ENCODE measurements around the gene TMEM179. TPM values are rescaled to one million over a fixed set of nuclear protein-coding genes. Genes with fewer than 3 reads are reported as not detected.

The TMEM179 gene
- total and polyA plus RNA-seq, 10 of the 15 experiments (the other 5 are each of a cell fraction or from before 2014, with no cell fraction given): not detected

DNA sequence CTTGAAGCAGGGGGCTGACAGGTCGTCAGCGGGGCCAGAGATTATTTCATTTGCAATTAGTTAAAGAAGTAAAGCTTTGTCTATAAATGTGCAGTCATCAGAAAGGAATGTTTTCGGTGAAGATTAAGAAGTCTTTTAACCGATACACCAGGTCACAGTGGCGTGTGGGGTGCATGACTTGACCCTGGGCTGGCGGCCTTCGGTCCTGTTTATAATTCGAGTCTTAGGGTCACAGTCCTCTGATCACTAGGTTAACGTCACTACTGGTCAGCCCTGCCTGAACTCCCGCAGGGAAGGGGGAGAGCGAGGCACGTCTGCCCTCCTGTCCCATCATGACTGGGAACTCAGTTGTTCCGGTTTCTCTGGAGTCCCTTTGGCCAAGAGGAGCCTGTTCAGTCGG is 30.0 kb downstream of the TMEM179 start:
- 30% methylated on average over 14 of the region's 14 CpGs for WGBS (ENCODE audit: insufficient coverage, insufficient replicate concordance, low lambda C conversion rate, missing lambda C conversion rate)
- ChIA-PET RAD21 (ENCODE audit: unreplicated experiment) (no interaction called here), CTCF (interaction anchor here (0.9 kb wide), 1 partner anchor 497 kb away, joined by 3 read pairs; no protein-coding TSS in a partner anchor), POLR2A (no interaction called here), SMC1A (ENCODE audit: uncharacterized antibody, unreplicated experiment) (interaction anchor here (0.6 kb wide), 1 partner anchor 758 kb away, joined by 3 read pairs; no protein-coding TSS in a partner anchor)
- no peaks in the 10 kb centered on the region for H4K20me1 ChIP-seq (ENCODE audit: control insufficient read depth, insufficient read depth)
- H3K27ac ChIP-seq (ENCODE audit: control insufficient read depth, insufficient read depth): no peak overlapping the region
- no TSS peak for BruUV-seq (replicated peaks)
- in situ Hi-C loops (cut with MboI): no loop called here
- H3K4me3 ChIP-seq: no peak overlapping the region
- no peaks in the 10 kb centered on the region for H3K79me2 ChIP-seq (ENCODE audit: control insufficient read depth, insufficient read depth, low read length)
- no peak overlapping the region for H3K4me2 ChIP-seq (ENCODE audit: control insufficient read depth, insufficient read depth)
- no peak for FAIRE-seq
- no peaks in the 10 kb centered on the region for H3K4me1 ChIP-seq (ENCODE audit: control insufficient read depth, insufficient read depth, low read length)
- H3K9me3 ChIP-seq (replicated peaks; ENCODE audit: control insufficient read depth, insufficient read depth, low read length): no peaks in the 10 kb centered on the region
- no peak for ATAC-seq
- no peaks in the 10 kb centered on the region; a peak in 1 of 4 replicates for H3K27me3 ChIP-seq (replicated peaks in 1 of 2; ENCODE audit: control insufficient read depth in 2 of 2, insufficient read depth in 2 of 2, low read length in 1 of 2)
- H3K36me3 ChIP-seq (ENCODE audit: control insufficient read depth in 2 of 2, insufficient read depth in 2 of 2, low read length in 1 of 2): no peaks in the 10 kb centered on the region
- no peak for DNase-seq (ENCODE audit: low read depth, low spot score)
- H2AFZ ChIP-seq (ENCODE audit: control insufficient read depth, low read depth, low read length): no peak overlapping the region
- H3K9ac ChIP-seq (ENCODE audit: control insufficient read depth, insufficient read depth, low read length): no peak overlapping the region
- intact Hi-C loops (cut with micrococcal nuclease; ENCODE audit: unreplicated experiment): no loop called here
- TF ChIP-seq ZNF207 (IDR thresholded peaks at IDR 0.05; ENCODE audit: borderline replicate concordance): no peak
- TF ChIP-seq KLF5 (IDR thresholded peaks at IDR 0.05; ENCODE audit: partially characterized antibody): no peak
- no peak for TF ChIP-seq HCFC1 (IDR thresholded peaks at IDR 0.05; ENCODE audit: low read length)
- TF ChIP-seq, protein P1, sequence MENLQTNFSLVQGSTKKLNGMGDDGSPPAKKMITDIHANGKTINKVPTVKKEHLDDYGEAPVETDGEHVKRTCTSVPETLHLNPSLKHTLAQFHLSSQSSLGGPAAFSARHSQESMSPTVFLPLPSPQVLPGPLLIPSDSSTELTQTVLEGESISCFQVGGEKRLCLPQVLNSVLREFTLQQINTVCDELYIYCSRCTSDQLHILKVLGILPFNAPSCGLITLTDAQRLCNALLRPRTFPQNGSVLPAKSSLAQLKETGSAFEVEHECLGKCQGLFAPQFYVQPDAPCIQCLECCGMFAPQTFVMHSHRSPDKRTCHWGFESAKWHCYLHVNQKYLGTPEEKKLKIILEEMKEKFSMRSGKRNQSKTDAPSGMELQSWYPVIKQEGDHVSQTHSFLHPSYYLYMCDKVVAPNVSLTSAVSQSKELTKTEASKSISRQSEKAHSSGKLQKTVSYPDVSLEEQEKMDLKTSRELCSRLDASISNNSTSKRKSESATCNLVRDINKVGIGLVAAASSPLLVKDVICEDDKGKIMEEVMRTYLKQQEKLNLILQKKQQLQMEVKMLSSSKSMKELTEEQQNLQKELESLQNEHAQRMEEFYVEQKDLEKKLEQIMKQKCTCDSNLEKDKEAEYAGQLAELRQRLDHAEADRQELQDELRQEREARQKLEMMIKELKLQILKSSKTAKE (IDR thresholded peaks at IDR 0.05; ENCODE audit: low read depth, poor library complexity, severe bottlenecking): no peak
- no peak for TF ChIP-seq EP300 (IDR thresholded peaks at IDR 0.05; ENCODE audit: borderline replicate concordance in 1 of 2, control insufficient read depth in 1 of 2, low read depth in 2 of 2, low read length in 2 of 2)
- no peak for TF ChIP-seq POLR2AphosphoS2 (IDR thresholded peaks at IDR 0.05; ENCODE audit: low read depth, low read length)
- no peak for TF ChIP-seq MEF2B (IDR thresholded peaks at IDR 0.05; ENCODE audit: partially characterized antibody, poor library complexity, severe bottlenecking)
- no peak for TF ChIP-seq KAT2A (conservative IDR thresholded peaks at IDR 0.05; ENCODE audit: control insufficient read depth, low read depth, low read length)
- TF ChIP-seq NBN (IDR thresholded peaks at IDR 0.05): no peak
- no peak for TF ChIP-seq CEBPB (IDR thresholded peaks at IDR 0.05; ENCODE audit: borderline replicate concordance in 1 of 2, low read depth in 2 of 2, low read length in 2 of 2)
- TF ChIP-seq, protein P2, sequence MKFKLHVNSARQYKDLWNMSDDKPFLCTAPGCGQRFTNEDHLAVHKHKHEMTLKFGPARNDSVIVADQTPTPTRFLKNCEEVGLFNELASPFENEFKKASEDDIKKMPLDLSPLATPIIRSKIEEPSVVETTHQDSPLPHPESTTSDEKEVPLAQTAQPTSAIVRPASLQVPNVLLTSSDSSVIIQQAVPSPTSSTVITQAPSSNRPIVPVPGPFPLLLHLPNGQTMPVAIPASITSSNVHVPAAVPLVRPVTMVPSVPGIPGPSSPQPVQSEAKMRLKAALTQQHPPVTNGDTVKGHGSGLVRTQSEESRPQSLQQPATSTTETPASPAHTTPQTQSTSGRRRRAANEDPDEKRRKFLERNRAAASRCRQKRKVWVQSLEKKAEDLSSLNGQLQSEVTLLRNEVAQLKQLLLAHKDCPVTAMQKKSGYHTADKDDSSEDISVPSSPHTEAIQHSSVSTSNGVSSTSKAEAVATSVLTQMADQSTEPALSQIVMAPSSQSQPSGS (IDR thresholded peaks at IDR 0.05; ENCODE audit: low read length): no peak
- no peak for TF ChIP-seq ZZZ3 (IDR thresholded peaks at IDR 0.05; ENCODE audit: control insufficient read depth, insufficient read length, low read depth)
- no peak for TF ChIP-seq MYC (IDR thresholded peaks at IDR 0.05; ENCODE audit: insufficient read depth, insufficient read length, insufficient replicate concordance, low read length, severe bottlenecking)
- TF ChIP-seq DPF2 (IDR thresholded peaks at IDR 0.05): no peak
- TF ChIP-seq SP1 (IDR thresholded peaks at IDR 0.05; ENCODE audit: low read depth, low read length): no peak
- TF ChIP-seq RCOR1 (conservative IDR thresholded peaks at IDR 0.05; ENCODE audit: low read depth, low read length): no peak
- TF ChIP-seq, protein P3, sequence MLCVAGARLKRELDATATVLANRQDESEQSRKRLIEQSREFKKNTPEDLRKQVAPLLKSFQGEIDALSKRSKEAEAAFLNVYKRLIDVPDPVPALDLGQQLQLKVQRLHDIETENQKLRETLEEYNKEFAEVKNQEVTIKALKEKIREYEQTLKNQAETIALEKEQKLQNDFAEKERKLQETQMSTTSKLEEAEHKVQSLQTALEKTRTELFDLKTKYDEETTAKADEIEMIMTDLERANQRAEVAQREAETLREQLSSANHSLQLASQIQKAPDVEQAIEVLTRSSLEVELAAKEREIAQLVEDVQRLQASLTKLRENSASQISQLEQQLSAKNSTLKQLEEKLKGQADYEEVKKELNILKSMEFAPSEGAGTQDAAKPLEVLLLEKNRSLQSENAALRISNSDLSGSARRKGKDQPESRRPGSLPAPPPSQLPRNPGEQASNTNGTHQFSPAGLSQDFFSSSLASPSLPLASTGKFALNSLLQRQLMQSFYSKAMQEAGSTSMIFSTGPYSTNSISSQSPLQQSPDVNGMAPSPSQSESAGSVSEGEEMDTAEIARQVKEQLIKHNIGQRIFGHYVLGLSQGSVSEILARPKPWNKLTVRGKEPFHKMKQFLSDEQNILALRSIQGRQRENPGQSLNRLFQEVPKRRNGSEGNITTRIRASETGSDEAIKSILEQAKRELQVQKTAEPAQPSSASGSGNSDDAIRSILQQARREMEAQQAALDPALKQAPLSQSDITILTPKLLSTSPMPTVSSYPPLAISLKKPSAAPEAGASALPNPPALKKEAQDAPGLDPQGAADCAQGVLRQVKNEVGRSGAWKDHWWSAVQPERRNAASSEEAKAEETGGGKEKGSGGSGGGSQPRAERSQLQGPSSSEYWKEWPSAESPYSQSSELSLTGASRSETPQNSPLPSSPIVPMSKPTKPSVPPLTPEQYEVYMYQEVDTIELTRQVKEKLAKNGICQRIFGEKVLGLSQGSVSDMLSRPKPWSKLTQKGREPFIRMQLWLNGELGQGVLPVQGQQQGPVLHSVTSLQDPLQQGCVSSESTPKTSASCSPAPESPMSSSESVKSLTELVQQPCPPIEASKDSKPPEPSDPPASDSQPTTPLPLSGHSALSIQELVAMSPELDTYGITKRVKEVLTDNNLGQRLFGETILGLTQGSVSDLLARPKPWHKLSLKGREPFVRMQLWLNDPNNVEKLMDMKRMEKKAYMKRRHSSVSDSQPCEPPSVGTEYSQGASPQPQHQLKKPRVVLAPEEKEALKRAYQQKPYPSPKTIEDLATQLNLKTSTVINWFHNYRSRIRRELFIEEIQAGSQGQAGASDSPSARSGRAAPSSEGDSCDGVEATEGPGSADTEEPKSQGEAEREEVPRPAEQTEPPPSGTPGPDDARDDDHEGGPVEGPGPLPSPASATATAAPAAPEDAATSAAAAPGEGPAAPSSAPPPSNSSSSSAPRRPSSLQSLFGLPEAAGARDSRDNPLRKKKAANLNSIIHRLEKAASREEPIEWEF (IDR thresholded peaks at IDR 0.05; ENCODE audit: insufficient replicate concordance, low read depth, low read length): no peak
